Fibroblast of lung (primary cell): ENCODE measurements around the gene EDDM13. TPM values are rescaled to one million over a fixed set of nuclear protein-coding genes. Genes with fewer than 3 reads are reported as not detected.
"Not testable (repeated sequence)": the region's sequence is repeated elsewhere in the genome, so short reads cannot be mapped to it uniquely, and the experiment has no call there.

ENCODE experiments used
- DNase-seq, 2 donors: peaks; one replicate each; pipeline versions ENCODE4 v3.0.0 to v3.0.0-alpha.2; 2010; ENCODE audit warnings: low read depth in 2 of 2
- H2AFZ ChIP-seq: 2 replicates; pipeline ENCODE4 v1.5.1; 2012; ENCODE audit warnings: low read length, control low read depth, inconsistent platforms
- H3K27ac ChIP-seq: 2 replicates; pipeline ENCODE4 v1.5.1; 2011; ENCODE audit warnings: low read length, control low read depth; ENCODE audit not compliant: insufficient read depth
- H3K27me3 ChIP-seq: 2 replicates; pipeline ENCODE4 v1.5.1; 2011; ENCODE audit warnings: mild to moderate bottlenecking, low read length; ENCODE audit not compliant: control insufficient read depth, insufficient read depth
- H3K36me3 ChIP-seq: 2 replicates; pipeline ENCODE4 v1.5.1; 2011; ENCODE audit warnings: low read length; ENCODE audit not compliant: control insufficient read depth, insufficient read depth
- H3K4me1 ChIP-seq: 2 replicates; pipeline ENCODE4 v1.5.1; 2011; ENCODE audit warnings: low read length; ENCODE audit not compliant: control insufficient read depth, insufficient read depth; ENCODE audit errors: extremely low read depth
- H3K4me2 ChIP-seq: 2 replicates; pipeline ENCODE4 v1.5.1; 2011; ENCODE audit warnings: low read length, control low read depth; ENCODE audit not compliant: insufficient read depth; ENCODE audit errors: extremely low read depth
- H3K4me3 ChIP-seq, 4 experiments: fragments of 200-600 bp in 1 of 4; sonication (generic) in 1 of 4; replicated peaks in 1 of 4; 2 replicates each; pipeline ENCODE4 v1.5.1; 2011 to 2016; ENCODE audit warnings: low read length in 4 of 4, low read depth in 3 of 4, mild to moderate bottlenecking in 3 of 4, control low read depth in 2 of 4, inconsistent platforms in 1 of 4, mixed read lengths in 1 of 4; ENCODE audit not compliant: insufficient read depth in 1 of 4; ENCODE audit errors: control extremely low read depth in 1 of 4
- H3K79me2 ChIP-seq: 2 replicates; pipeline ENCODE4 v1.5.1; 2012; ENCODE audit warnings: mild to moderate bottlenecking, low read length, inconsistent platforms; ENCODE audit not compliant: control insufficient read depth, insufficient read depth
- H3K9ac ChIP-seq: 2 replicates; pipeline ENCODE4 v1.5.1; 2011; ENCODE audit warnings: mild to moderate bottlenecking, low read length, control low read depth; ENCODE audit not compliant: insufficient read depth
- H3K9me3 ChIP-seq: 2 replicates; pipeline ENCODE4 v1.5.1; 2012; ENCODE audit warnings: low read depth, low read length; ENCODE audit not compliant: control insufficient read depth, insufficient read depth
- H4K20me1 ChIP-seq: 2 replicates; pipeline ENCODE4 v1.5.1; 2011; ENCODE audit warnings: low read length; ENCODE audit not compliant: control insufficient read depth, insufficient read depth; ENCODE audit errors: extremely low read depth
- EZH2 ChIP-seq: IDR thresholded peaks from 2 replicates; pipeline ENCODE4 v1.5.1; 2012; ENCODE audit warnings: low read length, control low read depth, mild to moderate bottlenecking; ENCODE audit errors: missing control alignments
- polyA plus RNA-seq, 2 donors: library from polyadenylated mRNA; depleted of rRNA in 1 of 2; stranded (reverse) in 1 of 2; unstranded in 1 of 2; fragments of >200 nt; gene quantifications; 2 replicates each; pipeline ENCODE4 v1.2.1, GENCODE V29; 2011 to 2012; ENCODE audit warnings: missing spikeins in 1 of 2
- total RNA-seq: library from RNA; depleted of rRNA; stranded (reverse); fragments of >200 nt; gene quantifications from 2 replicates; pipeline ENCODE4 v1.2.1, GENCODE V29; 2014
- TF ChIP-seq, protein P1 (sequence below), 2 donors: IDR thresholded peaks in 1 of 2; conservative IDR thresholded peaks in 1 of 2; 1 replicate in 1 of 2; 2 replicates in 1 of 2; pipeline ENCODE4 v1.5.1; 2011 to 2012; ENCODE audit warnings: low read length in 2 of 2, control low read depth in 1 of 2, inconsistent platforms in 1 of 2, low read depth in 1 of 2, mild to moderate bottlenecking in 1 of 2

Gene EDDM13
- total and polyA plus RNA-seq, 2 donors (not counting 1 experiment from before 2014, with no cell fraction given) = not detected

DNA sequence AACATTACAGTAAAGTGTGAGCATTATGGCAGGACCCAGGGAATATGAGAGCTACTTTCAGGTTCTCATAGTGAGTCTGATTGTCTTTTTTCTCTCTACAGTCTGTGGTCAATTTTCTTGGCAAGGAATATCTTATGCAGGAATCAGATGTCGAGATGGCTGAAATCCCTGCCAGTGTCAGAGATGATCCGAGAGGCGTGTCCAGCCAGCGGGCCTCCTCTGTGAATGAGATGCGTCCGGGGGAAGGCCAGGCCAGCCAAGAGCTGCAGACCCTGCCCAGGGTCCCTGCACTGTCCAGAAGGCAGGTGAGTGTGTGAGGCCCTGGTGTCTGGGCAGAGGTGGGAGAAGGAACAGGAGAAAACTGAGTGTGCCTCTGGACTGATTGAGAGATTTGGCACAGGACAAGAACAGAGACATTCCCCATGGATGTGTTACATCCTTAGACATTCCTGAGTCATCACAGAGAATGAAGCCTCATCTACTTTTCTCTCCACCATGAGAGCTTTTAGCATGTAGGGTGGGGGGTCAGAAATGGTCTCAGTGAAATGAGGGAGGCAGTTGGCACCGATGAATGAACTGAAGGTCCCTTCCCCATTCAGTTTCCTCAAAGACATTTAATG, 27.3 kb upstream of the EDDM13 start:
- Histone ChIP-seq H3K36me3 (no peaks in the 10 kb centered on the region), H3K4me2 (no peak overlapping the region), H4K20me1 (no peaks in the 10 kb centered on the region), H3K4me3 (no peak overlapping the region), H2AFZ (no peak overlapping the region), H3K27me3 (no peaks in the 10 kb centered on the region), H3K79me2 (no peaks in the 10 kb centered on the region), H3K4me1 (no peaks in the 10 kb centered on the region), H3K9me3 (no peaks in the 10 kb centered on the region), H3K27ac (no peak overlapping the region), H3K9ac (no peak overlapping the region)
- TF ChIP-seq EZH2 = no peak
- TF ChIP-seq, protein P1, sequence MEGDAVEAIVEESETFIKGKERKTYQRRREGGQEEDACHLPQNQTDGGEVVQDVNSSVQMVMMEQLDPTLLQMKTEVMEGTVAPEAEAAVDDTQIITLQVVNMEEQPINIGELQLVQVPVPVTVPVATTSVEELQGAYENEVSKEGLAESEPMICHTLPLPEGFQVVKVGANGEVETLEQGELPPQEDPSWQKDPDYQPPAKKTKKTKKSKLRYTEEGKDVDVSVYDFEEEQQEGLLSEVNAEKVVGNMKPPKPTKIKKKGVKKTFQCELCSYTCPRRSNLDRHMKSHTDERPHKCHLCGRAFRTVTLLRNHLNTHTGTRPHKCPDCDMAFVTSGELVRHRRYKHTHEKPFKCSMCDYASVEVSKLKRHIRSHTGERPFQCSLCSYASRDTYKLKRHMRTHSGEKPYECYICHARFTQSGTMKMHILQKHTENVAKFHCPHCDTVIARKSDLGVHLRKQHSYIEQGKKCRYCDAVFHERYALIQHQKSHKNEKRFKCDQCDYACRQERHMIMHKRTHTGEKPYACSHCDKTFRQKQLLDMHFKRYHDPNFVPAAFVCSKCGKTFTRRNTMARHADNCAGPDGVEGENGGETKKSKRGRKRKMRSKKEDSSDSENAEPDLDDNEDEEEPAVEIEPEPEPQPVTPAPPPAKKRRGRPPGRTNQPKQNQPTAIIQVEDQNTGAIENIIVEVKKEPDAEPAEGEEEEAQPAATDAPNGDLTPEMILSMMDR (conservative IDR thresholded peaks at IDR 0.05 in 1 of 2, IDR thresholded peaks at IDR 0.05 in 1 of 2; ENCODE audit: low read depth in 1 of 2, low read length in 2 of 2) = no peak
- peak in 1 of 2 donors; percentile 27 for DNase-seq

DNA sequence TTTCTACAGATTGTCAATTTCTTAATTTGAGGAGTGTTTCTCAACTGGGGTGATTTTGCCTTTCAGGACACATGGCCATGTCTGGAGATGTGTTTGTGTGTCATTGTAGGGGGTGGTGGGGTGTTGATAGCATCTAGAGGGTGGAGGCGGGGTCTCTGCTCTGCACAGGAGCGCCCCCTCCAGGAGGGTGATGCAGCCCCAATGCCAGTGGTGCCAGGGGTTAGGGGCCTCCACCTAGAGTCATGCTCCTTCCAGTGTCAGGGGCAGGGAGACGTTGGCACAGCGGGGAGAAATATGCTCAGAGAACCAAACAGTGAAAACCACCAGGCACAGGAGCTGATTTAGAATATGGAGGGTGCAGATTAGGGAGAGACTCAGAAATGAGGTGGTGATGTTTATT, 26.8 kb upstream of the EDDM13 start:
- not testable (repeated sequence) for H3K4me2 ChIP-seq, H3K4me3 ChIP-seq, H3K9ac ChIP-seq, H3K9me3 ChIP-seq, H3K27ac ChIP-seq, H3K4me1 ChIP-seq, H3K36me3 ChIP-seq, H3K79me2 ChIP-seq, H2AFZ ChIP-seq, H3K27me3 ChIP-seq, H4K20me1 ChIP-seq, DNase-seq

DNA sequence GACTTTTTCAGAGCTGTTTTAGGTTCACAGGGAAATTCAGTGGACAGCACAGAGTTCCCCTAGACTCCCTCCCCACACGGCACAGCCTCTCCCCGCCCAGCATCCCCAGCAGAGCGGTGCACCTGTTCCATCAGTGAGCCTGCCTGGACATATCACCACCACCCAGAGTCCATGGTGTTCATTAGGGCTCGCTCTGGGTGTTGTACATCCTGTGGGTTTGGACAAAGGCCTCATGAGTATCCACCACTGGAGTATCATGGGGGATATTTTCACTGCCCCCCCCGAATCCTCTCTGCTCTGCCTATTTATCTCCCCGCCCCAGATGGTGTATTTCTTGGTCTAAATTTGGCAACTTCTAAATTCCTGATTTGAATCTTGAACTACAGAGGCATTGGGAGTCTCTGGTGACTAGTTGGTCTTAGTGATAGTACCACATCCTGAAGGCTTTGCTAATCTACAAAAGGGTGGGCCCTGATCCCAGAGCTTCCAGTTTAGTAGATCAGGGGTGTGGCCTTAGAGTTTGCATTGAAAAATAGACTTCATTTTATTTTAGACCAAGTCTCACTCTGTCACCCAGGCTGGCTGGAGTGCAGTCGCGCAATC, 23.7 kb upstream of the EDDM13 start:
- DNase-seq, H3K4me3 ChIP-seq, H3K4me2 ChIP-seq, H3K4me1 ChIP-seq, H3K36me3 ChIP-seq, H4K20me1 ChIP-seq, H3K27me3 ChIP-seq, H3K9me3 ChIP-seq, H3K27ac ChIP-seq, H3K79me2 ChIP-seq, H2AFZ ChIP-seq, H3K9ac ChIP-seq: not testable (repeated sequence)

DNA sequence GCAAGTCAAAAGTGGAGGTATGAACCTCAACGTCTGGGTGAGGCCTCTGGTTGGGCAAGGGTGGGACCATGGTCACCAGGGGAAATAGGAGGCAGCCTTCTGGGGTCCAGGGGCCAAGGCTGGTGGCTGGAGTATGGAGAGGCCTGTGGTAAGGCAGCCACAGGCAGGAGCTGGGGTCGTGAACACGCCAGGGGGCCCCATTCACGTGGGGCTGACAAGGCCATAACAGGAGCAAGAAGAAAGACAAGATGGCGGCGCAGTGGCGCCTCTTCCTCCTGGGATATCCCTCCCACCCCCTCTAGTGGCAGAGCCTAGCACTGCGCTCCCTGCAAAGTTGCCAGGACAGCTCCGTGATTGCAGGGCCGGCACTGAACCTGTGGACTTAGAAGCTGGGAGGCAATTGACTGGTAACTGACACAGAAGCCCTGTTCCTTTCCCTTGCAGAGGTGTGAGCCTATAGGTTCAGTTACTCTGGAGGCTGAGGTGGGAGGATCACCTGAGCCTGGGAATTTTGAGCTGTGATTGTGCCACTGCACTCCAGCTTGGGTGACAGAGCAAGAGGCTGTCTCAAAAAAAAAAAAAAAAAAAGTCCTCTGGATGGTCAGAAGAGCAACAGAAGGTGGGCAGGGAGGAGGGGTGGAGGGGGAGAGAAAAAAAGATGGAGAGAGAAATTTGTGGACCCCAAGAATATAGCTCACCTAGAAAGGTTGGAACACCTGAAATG, 19.7 kb upstream of the EDDM13 start:
- DNase-seq = peak; percentile 62 to 77
- no peak overlapping the region for H3K4me2 ChIP-seq

More for the DNA sequence above, 19.7 kb upstream of the EDDM13 start:
- H3K9me3 ChIP-seq = no peaks in the 10 kb centered on the region
- peak overlapping the region; percentile 86 for H2AFZ ChIP-seq
- TF ChIP-seq, protein P1 (conservative IDR thresholded peaks at IDR 0.05 in 1 of 2, IDR thresholded peaks at IDR 0.05 in 1 of 2; ENCODE audit: low read depth in 1 of 2, low read length in 2 of 2) = peak; percentile 83 to 89
- TF ChIP-seq EZH2 = no peak
- H3K79me2 ChIP-seq = no peaks in the 10 kb centered on the region
- H3K27me3 ChIP-seq = no peaks in the 10 kb centered on the region
- no peak overlapping the region for H3K27ac ChIP-seq
- no peaks in the 10 kb centered on the region for H4K20me1 ChIP-seq
- no peaks in the 10 kb centered on the region for H3K4me1 ChIP-seq
- no peak overlapping the region for H3K4me3 ChIP-seq
- no peaks in the 10 kb centered on the region for H3K36me3 ChIP-seq
- no peak overlapping the region for H3K9ac ChIP-seq
